BJ (cell line): ENCODE results near the gene ARHGAP9. TPM values are rescaled to one million over a fixed set of nuclear protein-coding genes. Genes with fewer than 3 reads are reported as not detected.

Source experiments
- CTCF ChIA-PET: fragments of 350-600 bp; formaldehyde crosslinking; extraction: SDS; loops from one replicate; lab custom pipeline; 2021; ENCODE audit warnings: antibody characterized with exemption, inconsistent platforms; lab: Yijun Ruan, JAX
- POLR2A ChIA-PET: fragments of 300-600 bp; sonication (Branson Sonifier 250); formaldehyde crosslinking; extraction: SDS; loops from one replicate; lab custom pipeline; 2021; ENCODE audit warnings: antibody characterized with exemption; lab: Charles Lee
- DNase-seq: peaks from one replicate; pipeline ENCODE4 v3.0.0-alpha.2; 2011; ENCODE audit warnings: low read depth
- H3K27me3 ChIP-seq: 2 replicates; pipeline ENCODE4 v1.6.0; 2011; ENCODE audit warnings: low read length; ENCODE audit not compliant: control insufficient read depth, insufficient read depth
- H3K36me3 ChIP-seq: 2 replicates; pipeline ENCODE4 v1.5.1; 2011; ENCODE audit warnings: low read length; ENCODE audit not compliant: control insufficient read depth, insufficient read depth
- H3K4me3 ChIP-seq: 2 replicates; pipeline ENCODE4 v1.5.1; 2011; ENCODE audit warnings: low read depth, mild to moderate bottlenecking, control low read depth, low read length
- CTCF ChIP-seq: IDR thresholded peaks from 2 replicates; pipeline ENCODE4 v1.5.1; 2011; ENCODE audit warnings: low read depth, mild to moderate bottlenecking, control low read depth, inconsistent platforms, low read length, moderate library complexity; ENCODE audit not compliant: insufficient read depth
- polyA plus RNA-seq: library from polyadenylated mRNA; depleted of rRNA; stranded (reverse); fragments of >200 nt; gene quantifications from 2 replicates; pipeline ENCODE4 v1.2.3, GENCODE V29; 2011

ARHGAP9 gene
- polyA plus RNA-seq, 1 experiment = 1.0 TPM

- Histone ChIP-seq H3K36me3 (peaks cover 10% of the 10 kb centered on the region), H3K27me3 (no peaks in the 10 kb centered on the region), H3K4me3 (peak overlapping the region; percentile 96)
- CTCF ChIA-PET = interaction anchor here (1.2 kb wide), 1 partner anchor 24 kb away, joined by 3 read pairs; no protein-coding TSS in a partner anchor
- no peak for TF ChIP-seq CTCF
- no peak for DNase-seq
- POLR2A ChIA-PET = no interaction called here
Observed at GRCh38 chr12:57488402-57489156, 8.9 kb upstream of the ARHGAP9 start.

- CTCF ChIA-PET = interaction anchor here (1.1 to 1.2 kb wide), 2 partner anchors 25 to 29 kb away, joined by 3 to 4 read pairs; partner anchors contain the start of gene GLI1
- DNase-seq = peak; percentile 92
- Histone ChIP-seq H3K36me3 (peaks cover 10% of the 10 kb centered on the region), H3K27me3 (no peaks in the 10 kb centered on the region), H3K4me3 (peak within 1 kb of the TSS; percentile 96)
- POLR2A ChIA-PET = no interaction called here
- no peak for TF ChIP-seq CTCF
Observed at GRCh38 chr12:57487597-57488401, 8.1 kb upstream of the ARHGAP9 start, which contains the start of gene MARS1. TSS of gene MARS1 (plus strand) at chr12:57488068. CDS start at chr12:57488091, 23 bp downstream.

- DNase-seq = no peak
Observed at GRCh38 chr12:57487055-57487596, 7.5 kb upstream of the ARHGAP9 start.

GRCh38 chr12:57485695-57486094, 6.0 kb upstream of the ARHGAP9 start:
- POLR2A ChIA-PET = no interaction called here
- no peak for TF ChIP-seq CTCF
- CTCF ChIA-PET = interaction anchor here (0.6 to 2.1 kb wide), 5 partner anchors 22 to 1296 kb away, joined by 3 to 12 read pairs (median 4); partner anchors contain the start of genes INHBE and SMARCC2
- Histone ChIP-seq H3K27me3 (no peaks in the 10 kb centered on the region), H3K36me3 (peaks cover 5% of the 10 kb centered on the region), H3K4me3 (no peak overlapping the region)
- no peak for DNase-seq

More at GRCh38 chr12:57487055-57487596, 7.5 kb upstream of the ARHGAP9 start:
- no peak for TF ChIP-seq CTCF
- Histone ChIP-seq H3K27me3 (no peaks in the 10 kb centered on the region), H3K4me3 (peak overlapping the region; percentile 30; the same call in 1 of the 2 replicates), H3K36me3 (peaks cover 7% of the 10 kb centered on the region)
- ChIA-PET CTCF (interaction anchor here (1.1 kb wide), 1 partner anchor 28 kb away, joined by 4 read pairs; the partner anchor contains the start of gene GLI1), POLR2A (no interaction called here)

- ChIA-PET CTCF (interaction anchor here (1.0 to 1.9 kb wide), 2 partner anchors 23 to 30 kb away, joined by 3 to 6 read pairs; no protein-coding TSS in a partner anchor), POLR2A (interaction anchor here (0.6 kb wide), 1 partner anchor 8 kb away, joined by 4 read pairs; no protein-coding TSS in a partner anchor)
- Histone ChIP-seq H3K27me3 (no peaks in the 10 kb centered on the region), H3K4me3 (no peak overlapping the region), H3K36me3 (no peaks in the 10 kb centered on the region)
- DNase-seq = peak; percentile 45
- no peak for TF ChIP-seq CTCF
Observed at GRCh38 chr12:57483466-57483865, 3.8 kb upstream of the ARHGAP9 start.
